ENCODE measurements around the gene BSDC1. TPM values are rescaled to one million over a fixed set of nuclear protein-coding genes. Genes with fewer than 3 reads are reported as not detected.

The BSDC1 gene
- total RNA-seq, 1 donor from 2014 or later: 38.6 TPM

- Mint-ChIP-seq H3K27me3 (ENCODE audit: low read depth) (peaks cover 37% of the 10 kb centered on the region), H3K27ac (ENCODE audit: unreplicated experiment) (no peak overlapping the region), H3K9me3 (no peaks in the 10 kb centered on the region), H3K4me3 (peak overlapping the region; percentile 99), H3K4me1 (peaks cover 48% of the 10 kb centered on the region), H3K36me3 (ENCODE audit: low read depth) (peaks cover 47% of the 10 kb centered on the region)
- DNase-seq (ENCODE audit: low read depth, low spot score): no peak
- no peak for TF ChIP-seq CTCF (conservative IDR thresholded peaks at IDR 0.05)
These were observed 60.8 kb downstream of the BSDC1 start for GRCh38 chr1:32333251-32333963.

GRCh38 chr1:32332290-32333079, 61.8 kb downstream of the BSDC1 start:
- peaks cover 50% of the 10 kb centered on the region for H3K36me3 Mint-ChIP-seq (ENCODE audit: low read depth)
- H3K27me3 Mint-ChIP-seq (ENCODE audit: low read depth): peaks cover 36% of the 10 kb centered on the region
- peak overlapping the region; percentile 92 for H3K27ac Mint-ChIP-seq (ENCODE audit: unreplicated experiment)
- peaks cover 39% of the 10 kb centered on the region for H3K4me1 Mint-ChIP-seq
- H3K4me3 Mint-ChIP-seq: peak overlapping the region; percentile 99
- H3K9me3 Mint-ChIP-seq: no peaks in the 10 kb centered on the region
- no peak for DNase-seq (ENCODE audit: low read depth, low spot score)
- TF ChIP-seq CTCF (conservative IDR thresholded peaks at IDR 0.05): no peak

- H3K4me1 Mint-ChIP-seq: peaks cover 33% of the 10 kb centered on the region
- H3K27ac Mint-ChIP-seq (ENCODE audit: unreplicated experiment): peak overlapping the region; percentile 5
- no peak for DNase-seq (ENCODE audit: low read depth, low spot score)
- peaks cover 36% of the 10 kb centered on the region for H3K27me3 Mint-ChIP-seq (ENCODE audit: low read depth)
- H3K9me3 Mint-ChIP-seq: no peaks in the 10 kb centered on the region
- no peak for TF ChIP-seq CTCF (conservative IDR thresholded peaks at IDR 0.05)
- peak overlapping the region; percentile 99 for H3K4me3 Mint-ChIP-seq
- H3K36me3 Mint-ChIP-seq (ENCODE audit: low read depth): peaks cover 50% of the 10 kb centered on the region
These were observed 62.7 kb downstream of the BSDC1 start for GRCh38 chr1:32331549-32331948.

GRCh38 chr1:32330558-32331151, 63.6 kb downstream of the BSDC1 start:
- peaks cover 36% of the 10 kb centered on the region for H3K27me3 Mint-ChIP-seq (ENCODE audit: low read depth)
- no peak for DNase-seq (ENCODE audit: low read depth, low spot score)
- H3K36me3 Mint-ChIP-seq (ENCODE audit: low read depth): peaks cover 53% of the 10 kb centered on the region
- H3K27ac Mint-ChIP-seq (ENCODE audit: unreplicated experiment): no peak overlapping the region
- H3K4me3 Mint-ChIP-seq: peak overlapping the region; percentile 99
- peaks cover 32% of the 10 kb centered on the region for H3K4me1 Mint-ChIP-seq
- H3K9me3 Mint-ChIP-seq: no peaks in the 10 kb centered on the region
- TF ChIP-seq CTCF (conservative IDR thresholded peaks at IDR 0.05): no peak

- H3K27ac Mint-ChIP-seq (ENCODE audit: unreplicated experiment): peak overlapping the region; percentile 37
- TF ChIP-seq CTCF (conservative IDR thresholded peaks at IDR 0.05): no peak
- peaks cover 52% of the 10 kb centered on the region for H3K36me3 Mint-ChIP-seq (ENCODE audit: low read depth)
- peaks cover 36% of the 10 kb centered on the region for H3K27me3 Mint-ChIP-seq (ENCODE audit: low read depth)
- H3K9me3 Mint-ChIP-seq: no peaks in the 10 kb centered on the region
- no peak for DNase-seq (ENCODE audit: low read depth, low spot score)
- peaks cover 31% of the 10 kb centered on the region for H3K4me1 Mint-ChIP-seq
- peak overlapping the region; percentile 99 for H3K4me3 Mint-ChIP-seq
These were observed 64.2 kb downstream of the BSDC1 start for GRCh38 chr1:32329931-32330466.

Measured in neural crest cell (in vitro differentiated cells).